ENCODE results near the gene ZC3H6.
"Not testable (repeated sequence)": the region's sequence is repeated elsewhere in the genome, so short reads cannot be mapped to it uniquely, and the experiment has no call there.

ZC3H6 gene

GRCh38 chr2:112335600-112335999, 60.2 kb downstream of the ZC3H6 start:
- H3K36me3 ChIP-seq (ENCODE audit: insufficient read depth, low read length), result peaks cover 4% of the 10 kb centered on the region; the same call in 1 of the 2 replicates
- no peak overlapping the region for H3K27ac ChIP-seq
- TF ChIP-seq FOXP2 (optimal IDR thresholded peaks at IDR 0.05; ENCODE audit: control extremely low read depth, extremely low read length, insufficient read depth), result no peak
- TF ChIP-seq EZH2 (IDR thresholded peaks at IDR 0.05), result no peak
- no peak overlapping the region for H3K9ac ChIP-seq (ENCODE audit: insufficient read length)
- no peak for DNase-seq (ENCODE audit: low read depth, low spot score)
- H3K4me3 ChIP-seq, result no peak overlapping the region
- no peaks in the 10 kb centered on the region for H3K9me3 ChIP-seq (ENCODE audit: low read depth, low read length)

DNA sequence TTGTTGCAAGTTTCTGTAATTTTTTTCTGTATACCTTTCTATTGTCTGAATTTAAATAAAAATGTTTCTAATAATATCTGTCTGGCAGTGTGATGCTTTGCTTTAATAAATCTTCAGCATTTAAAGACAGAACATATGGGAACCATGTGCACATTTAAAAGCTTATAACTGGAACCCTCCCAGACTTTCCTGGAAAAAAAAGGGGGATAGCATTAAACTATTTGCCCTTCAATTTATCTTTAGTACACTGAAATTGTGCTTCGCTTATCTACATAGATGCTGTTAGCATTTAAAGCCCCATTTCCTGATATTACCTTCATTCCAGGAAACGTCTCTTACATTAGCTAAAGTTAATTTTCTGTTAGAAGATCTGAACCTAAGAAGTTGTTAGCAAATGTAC, 64.6 kb downstream of the ZC3H6 start:
- Histone ChIP-seq H3K4me3 (no peak overlapping the region), H3K36me3 (ENCODE audit: insufficient read depth, low read length) (no peaks in the 10 kb centered on the region), H3K9me3 (ENCODE audit: low read depth, low read length) (no peaks in the 10 kb centered on the region), H3K27ac (no peak overlapping the region), H3K9ac (ENCODE audit: insufficient read length) (no peak overlapping the region)
- DNase-seq (ENCODE audit: low read depth, low spot score), result no peak
- TF ChIP-seq EZH2 (IDR thresholded peaks at IDR 0.05) (no peak), FOXP2 (optimal IDR thresholded peaks at IDR 0.05; ENCODE audit: control extremely low read depth, extremely low read length, insufficient read depth) (no peak), POLR2AphosphoS5 (IDR thresholded peaks at IDR 0.05; ENCODE audit: borderline replicate concordance, low read depth, low read length) (no peak)

- Histone ChIP-seq H3K27ac (no peak overlapping the region), H3K36me3 (ENCODE audit: insufficient read depth, low read length) (no peaks in the 10 kb centered on the region), H3K4me3 (no peak overlapping the region), H3K9ac (ENCODE audit: insufficient read length) (no peak overlapping the region), H3K9me3 (ENCODE audit: low read depth, low read length) (no peaks in the 10 kb centered on the region)
- no peak for TF ChIP-seq POLR2AphosphoS5 (IDR thresholded peaks at IDR 0.05; ENCODE audit: borderline replicate concordance, low read depth, low read length)
- no peak for TF ChIP-seq FOXP2 (optimal IDR thresholded peaks at IDR 0.05; ENCODE audit: control extremely low read depth, extremely low read length, insufficient read depth)
- TF ChIP-seq EZH2 (IDR thresholded peaks at IDR 0.05), result no peak
- DNase-seq (ENCODE audit: low read depth, low spot score), result no peak
Observed at GRCh38 chr2:112340475-112341267, 65.3 kb downstream of the ZC3H6 start.

GRCh38 chr2:112342067-112342550, 66.7 kb downstream of the ZC3H6 start:
- H3K9ac ChIP-seq (ENCODE audit: insufficient read length), result no peak overlapping the region
- no peak for DNase-seq (ENCODE audit: low read depth, low spot score)
- H3K36me3 ChIP-seq (ENCODE audit: insufficient read depth, low read length), result no peaks in the 10 kb centered on the region
- H3K27ac ChIP-seq, result no peak overlapping the region
- no peak overlapping the region for H3K4me3 ChIP-seq
- H3K9me3 ChIP-seq (ENCODE audit: low read depth, low read length), result no peaks in the 10 kb centered on the region
- TF ChIP-seq FOXP2 (optimal IDR thresholded peaks at IDR 0.05; ENCODE audit: control extremely low read depth, extremely low read length, insufficient read depth) (no peak), POLR2AphosphoS5 (IDR thresholded peaks at IDR 0.05; ENCODE audit: borderline replicate concordance, low read depth, low read length) (no peak), EZH2 (IDR thresholded peaks at IDR 0.05) (no peak)

DNA sequence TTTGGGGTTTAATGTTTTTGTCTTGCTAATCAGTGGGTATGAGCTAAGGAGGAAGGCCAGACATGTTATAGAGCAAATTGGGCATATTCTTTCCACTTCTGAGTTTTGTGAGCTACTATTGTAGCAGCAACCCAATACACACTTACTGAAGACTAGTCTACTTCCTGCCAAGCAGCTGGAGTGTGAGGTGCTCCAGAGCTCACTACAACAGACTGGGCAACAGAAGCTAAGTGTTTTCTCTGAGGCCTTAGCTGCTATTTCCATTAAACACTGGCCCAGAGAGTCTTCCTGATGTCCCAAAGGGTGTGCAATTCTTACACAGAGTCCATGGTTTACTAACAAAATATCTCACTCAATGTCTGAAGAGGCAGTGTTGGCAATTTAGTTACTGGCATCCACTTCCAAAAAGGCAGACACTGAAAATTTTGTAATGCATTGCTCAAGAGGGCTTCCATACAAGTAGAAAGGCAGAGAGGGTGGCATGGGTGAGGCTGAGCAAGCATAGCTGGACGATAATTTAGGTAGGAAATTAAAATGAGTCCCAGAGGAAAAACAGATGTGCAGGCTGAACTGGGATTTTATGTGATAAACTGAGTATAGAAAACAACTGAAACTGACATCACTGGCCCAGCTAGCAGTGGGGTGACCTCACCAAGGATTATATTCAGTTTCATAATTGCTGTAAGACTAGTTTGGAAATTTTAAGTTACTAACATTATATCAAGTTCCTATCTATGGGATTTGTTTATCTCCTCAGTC, 68.6 kb downstream of the ZC3H6 start:
- H3K4me3 ChIP-seq, result no peak overlapping the region
- no peak for TF ChIP-seq POLR2AphosphoS5 (IDR thresholded peaks at IDR 0.05; ENCODE audit: borderline replicate concordance, low read depth, low read length)
- no peak for TF ChIP-seq FOXP2 (optimal IDR thresholded peaks at IDR 0.05; ENCODE audit: control extremely low read depth, extremely low read length, insufficient read depth)
- TF ChIP-seq EZH2 (IDR thresholded peaks at IDR 0.05), result no peak
- H3K9me3 ChIP-seq (ENCODE audit: low read depth, low read length), result no peaks in the 10 kb centered on the region
- no peak for DNase-seq (ENCODE audit: low read depth, low spot score)
- no peak overlapping the region for H3K9ac ChIP-seq (ENCODE audit: insufficient read length)
- no peaks in the 10 kb centered on the region for H3K36me3 ChIP-seq (ENCODE audit: insufficient read depth, low read length)
- no peak overlapping the region for H3K27ac ChIP-seq

- H3K4me3 ChIP-seq, result no peak overlapping the region
- TF ChIP-seq POLR2AphosphoS5 (IDR thresholded peaks at IDR 0.05; ENCODE audit: borderline replicate concordance, low read depth, low read length), result no peak
- no peak for TF ChIP-seq EZH2 (IDR thresholded peaks at IDR 0.05)
- TF ChIP-seq FOXP2 (optimal IDR thresholded peaks at IDR 0.05; ENCODE audit: control extremely low read depth, extremely low read length, insufficient read depth), result no peak
- H3K36me3 ChIP-seq (ENCODE audit: insufficient read depth, low read length), result no peaks in the 10 kb centered on the region
- no peak overlapping the region for H3K27ac ChIP-seq
- no peak overlapping the region for H3K9ac ChIP-seq (ENCODE audit: insufficient read length)
- no peak for DNase-seq (ENCODE audit: low read depth, low spot score)
- no peaks in the 10 kb centered on the region for H3K9me3 ChIP-seq (ENCODE audit: low read depth, low read length)
Observed at GRCh38 chr2:112345030-112346027, 69.9 kb downstream of the ZC3H6 start.

GRCh38 chr2:112352292-112352691, 76.9 kb downstream of the ZC3H6 start:
- DNase-seq (ENCODE audit: low read depth, low spot score); H3K9me3 ChIP-seq (ENCODE audit: low read depth, low read length); H3K9ac ChIP-seq (ENCODE audit: insufficient read length); H3K4me3 ChIP-seq; H3K36me3 ChIP-seq (ENCODE audit: insufficient read depth, low read length); H3K27ac ChIP-seq: not testable (repeated sequence)

GRCh38 chr2:112352809-112353603, 77.6 kb downstream of the ZC3H6 start:
- not testable (repeated sequence) for H3K9ac ChIP-seq (ENCODE audit: insufficient read length); H3K9me3 ChIP-seq (ENCODE audit: low read depth, low read length); H3K36me3 ChIP-seq (ENCODE audit: insufficient read depth, low read length); H3K4me3 ChIP-seq; H3K27ac ChIP-seq; DNase-seq (ENCODE audit: low read depth, low spot score)

- H3K9ac ChIP-seq (ENCODE audit: insufficient read length); H3K36me3 ChIP-seq (ENCODE audit: insufficient read depth, low read length); DNase-seq (ENCODE audit: low read depth, low spot score); H3K9me3 ChIP-seq (ENCODE audit: low read depth, low read length); H3K27ac ChIP-seq; H3K4me3 ChIP-seq: not testable (repeated sequence)
Observed at GRCh38 chr2:112354335-112354734, 78.9 kb downstream of the ZC3H6 start.

DNA sequence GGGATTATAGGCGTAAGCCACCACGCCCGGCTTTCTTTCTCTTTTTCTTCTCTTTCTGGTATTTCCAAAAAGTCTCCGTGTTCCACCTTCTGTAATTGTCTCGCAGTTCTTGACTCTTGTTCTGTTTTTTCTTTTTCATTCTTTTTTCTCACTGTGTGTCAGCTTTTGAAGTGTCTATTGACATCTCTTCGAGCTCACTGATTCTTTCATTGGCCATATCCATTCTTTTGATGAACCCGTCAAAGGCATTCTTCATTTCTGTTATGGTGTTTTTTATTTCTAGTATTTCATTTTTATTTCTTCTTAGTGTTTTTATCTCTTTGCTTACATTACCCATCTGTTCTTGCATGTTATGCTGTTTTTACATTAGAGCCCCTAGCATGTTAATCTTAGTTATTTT, 84.7 kb downstream of the ZC3H6 start:
- not testable (repeated sequence) for H3K27ac ChIP-seq; H3K9ac ChIP-seq (ENCODE audit: insufficient read length); DNase-seq (ENCODE audit: low read depth, low spot score); H3K9me3 ChIP-seq (ENCODE audit: low read depth, low read length); H3K36me3 ChIP-seq (ENCODE audit: insufficient read depth, low read length); H3K4me3 ChIP-seq
